ENCODE measurements around the gene AASDHPPT. TPM values are rescaled to one million over a fixed set of nuclear protein-coding genes. Genes with fewer than 3 reads are reported as not detected.

AASDHPPT gene
- polyA plus RNA-seq, 1 experiment, result 61.9 TPM

GRCh38 chr11:106072804-106073203, 4.7 kb upstream of the AASDHPPT start:
- ChIA-PET CTCF (interaction anchor here (0.5 to 0.6 kb wide), 2 partner anchors 1426 to 1609 kb away, joined by 3 to 4 read pairs; no protein-coding TSS in a partner anchor), POLR2A (no interaction called here)
- no peak for TF ChIP-seq CTCF (IDR thresholded peaks at IDR 0.05; ENCODE audit: low read depth, low read length)
- H3K27ac ChIP-seq (ENCODE audit: low read depth, low read length), result no peak overlapping the region
- H3K9me3 ChIP-seq (ENCODE audit: control insufficient read depth, insufficient read depth, low read length), result no peaks in the 10 kb centered on the region; the same call in 1 of the 2 replicates
- H3K27me3 ChIP-seq (ENCODE audit: control insufficient read depth, insufficient read depth, low read length), result no peaks in the 10 kb centered on the region
- no peak overlapping the region for H3K4me3 ChIP-seq (ENCODE audit: low read depth, low read length)
- no peak for DNase-seq (ENCODE audit: low read depth, low spot score)

DNA sequence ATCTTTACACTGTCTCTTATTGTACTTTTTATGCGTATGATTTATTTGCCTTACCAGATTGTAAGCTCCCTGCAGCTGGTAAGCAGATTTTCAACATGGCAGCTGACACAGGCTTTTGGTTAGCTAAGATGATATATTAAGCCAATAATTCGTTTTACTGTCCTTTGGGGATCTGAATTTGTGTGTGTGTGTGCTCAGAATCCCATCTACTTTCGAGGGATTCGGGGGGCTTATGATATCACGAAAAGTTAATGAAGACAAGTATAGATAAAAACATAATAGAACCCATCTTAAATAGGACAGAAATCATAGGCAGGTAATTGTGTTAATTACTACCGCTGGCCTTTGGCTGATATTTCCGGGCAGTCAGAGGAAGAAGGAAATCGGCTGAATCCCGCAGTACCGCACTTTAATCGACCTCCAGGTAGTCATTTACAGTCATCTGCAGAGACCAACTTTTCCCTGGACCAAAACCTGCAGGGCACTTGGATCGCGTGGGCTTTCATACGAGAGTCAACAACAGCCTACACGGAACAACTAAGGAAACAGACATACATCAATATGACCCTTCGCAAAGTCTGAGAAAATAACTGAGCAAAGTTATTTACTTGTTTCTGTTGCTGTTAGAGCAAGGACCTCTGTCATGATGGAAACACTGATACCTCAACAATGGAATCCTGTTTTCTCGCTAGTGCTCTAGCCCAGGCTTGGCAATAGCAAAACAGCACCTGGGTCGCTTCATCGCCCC, 1.1 kb upstream of the AASDHPPT start:
- peak overlapping the region; percentile 49 for H3K27ac ChIP-seq (ENCODE audit: low read depth, low read length)
- ChIA-PET POLR2A (no interaction called here), CTCF (interaction anchor here (1.1 to 2.0 kb wide), 2 partner anchors 11 to 77 kb away, joined by 4 to 6 read pairs; no protein-coding TSS in a partner anchor)

GRCh38 chr11:106076919-106077608, 398 bp upstream of the AASDHPPT start, which contains the start of gene KBTBD3:
KBTBD3 (minus strand) TSS chr11:106077347; CDS start chr11:106059097, 18,250 bp downstream.
- CTCF ChIA-PET, result interaction anchor here (0.6 to 2.0 kb wide), 3 partner anchors 10 to 353 kb away, joined by 4 to 6 read pairs (median 6); no protein-coding TSS in a partner anchor
- Histone ChIP-seq H3K27ac (ENCODE audit: low read depth, low read length) (peak within 1 kb of the TSS; percentile 89), H3K27me3 (ENCODE audit: control insufficient read depth, insufficient read depth, low read length) (no peaks in the 10 kb centered on the region), H3K9me3 (ENCODE audit: control insufficient read depth, insufficient read depth, low read length) (no peaks in the 10 kb centered on the region; the same call in 1 of the 2 replicates), H3K4me3 (ENCODE audit: low read depth, low read length) (peak within 1 kb of the TSS; percentile 99)
- DNase-seq (ENCODE audit: low read depth, low spot score), result peak; percentile 99
- POLR2A ChIA-PET, result no interaction called here
- peak; percentile 55 for TF ChIP-seq CTCF (IDR thresholded peaks at IDR 0.05; ENCODE audit: low read depth, low read length)

More for the DNA sequence above, 1.1 kb upstream of the AASDHPPT start:
- no peaks in the 10 kb centered on the region; the same call in 1 of the 2 replicates for H3K9me3 ChIP-seq (ENCODE audit: control insufficient read depth, insufficient read depth, low read length)
- no peak for DNase-seq (ENCODE audit: low read depth, low spot score)
- no peak for TF ChIP-seq CTCF (IDR thresholded peaks at IDR 0.05; ENCODE audit: low read depth, low read length)
- no peaks in the 10 kb centered on the region for H3K27me3 ChIP-seq (ENCODE audit: control insufficient read depth, insufficient read depth, low read length)
- peak overlapping the region; percentile 99 for H3K4me3 ChIP-seq (ENCODE audit: low read depth, low read length)

DNA sequence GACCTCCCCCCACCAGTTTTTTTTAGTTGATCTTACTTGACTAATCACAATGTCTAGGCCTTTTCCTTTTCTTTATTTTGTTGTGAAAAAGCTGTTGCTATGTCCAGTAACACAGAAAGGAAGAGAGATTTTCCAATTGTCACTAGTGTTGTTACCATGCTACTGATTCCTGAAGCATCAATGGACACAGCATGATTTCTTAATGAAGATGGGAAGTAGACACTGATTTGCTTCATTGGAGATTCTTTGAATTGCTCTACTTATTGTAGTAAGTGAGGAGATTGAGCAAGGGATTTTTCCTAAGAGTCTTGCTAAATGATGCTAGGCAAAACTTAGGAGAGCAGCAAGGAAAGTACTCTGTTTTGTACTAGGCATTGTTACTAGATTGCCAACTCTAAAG, 4.6 kb downstream of the AASDHPPT start:
- Histone ChIP-seq H3K9me3 (ENCODE audit: control insufficient read depth, insufficient read depth, low read length) (no peaks in the 10 kb centered on the region; the same call in 1 of the 2 replicates), H3K27me3 (ENCODE audit: control insufficient read depth, insufficient read depth, low read length) (no peaks in the 10 kb centered on the region), H3K27ac (ENCODE audit: low read depth, low read length) (no peak overlapping the region), H3K4me3 (ENCODE audit: low read depth, low read length) (no peak overlapping the region)
- no peak for DNase-seq (ENCODE audit: low read depth, low spot score)
- ChIA-PET POLR2A (no interaction called here), CTCF (no interaction called here)
- no peak for TF ChIP-seq CTCF (IDR thresholded peaks at IDR 0.05; ENCODE audit: low read depth, low read length)

Measured in AG04450 (cell line).